Neural progenitor cell (in vitro differentiated cells): Measurements from ENCODE around the gene JAM2.

Experiments used
- EZH2phosphoT487 ChIP-seq: fragments of 200-600 bp; sonication (generic); IDR thresholded peaks from 2 replicates; pipeline ENCODE4 v1.6.1; 2017; ENCODE audit warnings: antibody characterized with exemption
- TF ChIP-seq, protein P1 (sequence below): fragments of 200-600 bp; sonication (generic); IDR thresholded peaks from 2 replicates; pipeline ENCODE4 v1.5.1; 2017; ENCODE audit warnings: antibody characterized with exemption, mild to moderate bottlenecking

DNA sequence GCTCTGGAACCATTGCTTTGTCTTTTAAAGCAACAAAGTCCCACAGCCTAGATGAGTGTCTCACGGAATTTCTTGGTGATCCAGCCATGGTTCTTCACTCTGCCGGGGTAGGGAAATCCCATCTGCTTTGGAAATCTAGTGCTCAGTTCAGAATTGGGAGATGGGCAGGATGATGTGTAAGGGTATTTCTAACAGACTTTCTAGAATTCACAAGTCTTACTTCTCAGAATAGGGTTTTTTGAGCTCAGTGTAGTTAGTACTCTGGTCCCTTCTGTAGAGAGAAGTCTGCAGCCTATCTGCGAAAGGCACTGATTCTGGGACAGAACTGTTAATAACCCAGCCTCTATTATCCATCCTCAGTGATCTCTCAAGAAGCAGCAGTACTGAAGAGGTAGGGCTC, 121.0 kb downstream of the JAM2 start:
- TF ChIP-seq EZH2phosphoT487 = no peak
- TF ChIP-seq, protein P1, sequence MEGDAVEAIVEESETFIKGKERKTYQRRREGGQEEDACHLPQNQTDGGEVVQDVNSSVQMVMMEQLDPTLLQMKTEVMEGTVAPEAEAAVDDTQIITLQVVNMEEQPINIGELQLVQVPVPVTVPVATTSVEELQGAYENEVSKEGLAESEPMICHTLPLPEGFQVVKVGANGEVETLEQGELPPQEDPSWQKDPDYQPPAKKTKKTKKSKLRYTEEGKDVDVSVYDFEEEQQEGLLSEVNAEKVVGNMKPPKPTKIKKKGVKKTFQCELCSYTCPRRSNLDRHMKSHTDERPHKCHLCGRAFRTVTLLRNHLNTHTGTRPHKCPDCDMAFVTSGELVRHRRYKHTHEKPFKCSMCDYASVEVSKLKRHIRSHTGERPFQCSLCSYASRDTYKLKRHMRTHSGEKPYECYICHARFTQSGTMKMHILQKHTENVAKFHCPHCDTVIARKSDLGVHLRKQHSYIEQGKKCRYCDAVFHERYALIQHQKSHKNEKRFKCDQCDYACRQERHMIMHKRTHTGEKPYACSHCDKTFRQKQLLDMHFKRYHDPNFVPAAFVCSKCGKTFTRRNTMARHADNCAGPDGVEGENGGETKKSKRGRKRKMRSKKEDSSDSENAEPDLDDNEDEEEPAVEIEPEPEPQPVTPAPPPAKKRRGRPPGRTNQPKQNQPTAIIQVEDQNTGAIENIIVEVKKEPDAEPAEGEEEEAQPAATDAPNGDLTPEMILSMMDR = no peak
